ENCODE measurements around the gene PTPRM. TPM values are rescaled to one million over a fixed set of nuclear protein-coding genes. Genes with fewer than 3 reads are reported as not detected.
A peak's percentile ranks its signal among the peaks of the same experiment; 100 is the strongest.

Gene PTPRM
- total and polyA plus RNA-seq, 2 of the 4 experiments (the other 2 are of a cell fraction), result 28.3 to 51.2 TPM

DNA sequence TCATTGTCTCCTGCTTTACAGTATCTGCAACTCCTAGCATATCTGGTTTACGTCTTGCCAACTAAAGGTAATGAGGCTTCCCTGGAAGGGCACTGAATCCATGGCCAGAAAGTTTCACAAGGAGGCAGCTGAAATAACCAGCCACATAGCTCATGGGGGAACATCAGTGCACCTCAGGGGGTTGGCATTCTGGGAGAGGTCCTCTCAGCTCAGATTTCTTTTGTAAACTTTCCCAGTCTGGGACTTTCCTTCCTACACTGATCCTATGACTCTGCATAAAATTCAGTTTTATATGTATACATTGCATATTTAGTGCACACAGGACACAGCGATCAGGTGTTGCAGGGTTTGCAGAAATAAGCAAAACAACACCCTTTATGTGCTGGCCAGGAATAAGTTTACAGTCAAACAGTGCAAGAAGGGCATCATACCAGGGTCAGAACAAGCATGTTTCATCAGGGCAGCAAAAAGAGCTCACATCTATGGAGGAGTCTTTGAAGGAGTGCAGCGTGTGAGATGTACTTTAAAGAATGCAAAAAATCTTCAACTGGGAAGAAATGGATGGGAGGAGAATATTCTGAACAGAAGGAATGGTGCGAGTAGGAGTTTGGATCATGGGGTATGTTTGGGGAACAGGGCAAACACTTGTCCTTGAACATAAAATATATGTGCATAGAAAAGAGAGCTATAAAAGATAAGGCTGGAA lies 801.5 kb downstream of the PTPRM start:
- no peak overlapping the region for H2BK20ac ChIP-seq (ENCODE audit: low read depth, low read length)
- TF ChIP-seq MAFK (IDR thresholded peaks at IDR 0.05; ENCODE audit: low read depth, low read length) (0 out of 2 replicates have a peak, but pooled peaks have one; percentile 4), SMC3 (IDR thresholded peaks at IDR 0.05; ENCODE audit: low read depth, low read length) (no peak)
- peak overlapping the region; percentile 44; the same call in 1 of the 2 replicates for H3K18ac ChIP-seq (ENCODE audit: low read depth, low read length)
- H4K20me1 ChIP-seq (ENCODE audit: insufficient read depth, low read length), result no peaks in the 10 kb centered on the region
- no peak overlapping the region for H4K5ac ChIP-seq (ENCODE audit: low read depth, low read length)
- ChIA-PET POLR2A (ENCODE audit: unreplicated experiment) (no interaction called here), CTCF (no interaction called here)
- peak overlapping the region; percentile 49; the same call in 1 of the 2 replicates for H3K14ac ChIP-seq (replicated peaks; ENCODE audit: low read depth, low read length)
- H3K4me2 ChIP-seq (ENCODE audit: low read depth, low read length), result peak overlapping the region; percentile 46
- peak; percentile 49 for DNase-seq
- in situ Hi-C loops (cut with MboI; ENCODE audit: low sequenced_read_pairs), result no loop called here
- no peak overlapping the region for H4K91ac ChIP-seq (ENCODE audit: insufficient read depth, low read depth, low read length)
- BruUV-seq (replicated peaks), result no TSS peak
- H3K56ac ChIP-seq (ENCODE audit: extremely low read depth, insufficient read depth, low read length), result no peak overlapping the region
- no peak overlapping the region for H3K4me3 ChIP-seq (ENCODE audit: insufficient read depth, low read depth, low read length)
- no peak overlapping the region for H3K23ac ChIP-seq (ENCODE audit: low read depth, low read length)
- H2BK120ac ChIP-seq (ENCODE audit: low read depth, low read length), result 0 out of 2 replicates have a peak overlapping the region, but pooled peaks have one; percentile 4
- no peak overlapping the region for H3K9ac ChIP-seq (ENCODE audit: low read depth, low read length)
- peaks cover 11% of the 10 kb centered on the region; the same call in 1 of the 2 replicates for H3K9me1 ChIP-seq (ENCODE audit: insufficient read depth, low read length)
- H3K79me1 ChIP-seq (ENCODE audit: low read depth in 1 of 2, low read length in 2 of 2), result no peaks in the 10 kb centered on the region
- intact Hi-C loops (cut with micrococcal nuclease), result no loop called here
- no peaks in the 10 kb centered on the region for H3K9me3 ChIP-seq (ENCODE audit: control insufficient read depth, insufficient read depth, low read length)
- dilution Hi-C loops (cut with HindIII; ENCODE audit: low sequenced_read_pairs, unreplicated experiment), result no loop called here
- H2BK5ac ChIP-seq (ENCODE audit: low read depth, low read length, poor library complexity, severe bottlenecking), result no peak overlapping the region
- WGBS, 2 experiments (ENCODE audit: extremely low coverage in 2 of 2, insufficient read length in 1 of 2), result 100% methylated on average over 2 of the region's 4 CpGs; no CpG with 5 or more reads in 1 of the 2 experiments
- H3K27me3 ChIP-seq (ENCODE audit: control insufficient read depth, insufficient read depth, low read length), result peaks cover 3% of the 10 kb centered on the region
- H3K36me3 ChIP-seq (ENCODE audit: control insufficient read depth, insufficient read depth, low read length), result no peaks in the 10 kb centered on the region; the same call in 1 of the 2 replicates
- no peak overlapping the region for H2BK15ac ChIP-seq (ENCODE audit: low read depth, low read length)
- 0 out of 2 replicates have a peak overlapping the region, but pooled peaks have one; percentile 13 for H2AK5ac ChIP-seq (ENCODE audit: low read depth, low read length)
- no peak overlapping the region for H3K4ac ChIP-seq (ENCODE audit: low read depth, low read length)
- no peak overlapping the region for H4K8ac ChIP-seq (ENCODE audit: low read depth in 2 of 2, low read length in 2 of 2)
- peak; percentile 69 for ATAC-seq (ENCODE audit: low read depth)
- H2AK9ac ChIP-seq (replicated peaks; ENCODE audit: low read depth, low read length, poor library complexity), result no peak overlapping the region
- peaks cover 13% of the 10 kb centered on the region for H3K4me1 ChIP-seq (ENCODE audit: control insufficient read depth, insufficient read depth, low read length)
- H3K27ac ChIP-seq (ENCODE audit: insufficient read depth, low read length), result no peak overlapping the region
- H2AFZ ChIP-seq (replicated peaks; ENCODE audit: low read length, poor library complexity), result no peak overlapping the region
